ENCODE results near the gene SNX8. TPM values are rescaled to one million over a fixed set of nuclear protein-coding genes. Genes with fewer than 3 reads are reported as not detected.

Gene SNX8
- total and polyA plus RNA-seq, 2 of the 13 experiments (the other 11 are each of a cell fraction or from before 2014, with no cell fraction given), result 20.6 to 45.2 TPM

GRCh38 chr7:2231992-2232765 lies 82.1 kb downstream of the SNX8 start (continued):
- TF ChIP-seq, protein P1, sequence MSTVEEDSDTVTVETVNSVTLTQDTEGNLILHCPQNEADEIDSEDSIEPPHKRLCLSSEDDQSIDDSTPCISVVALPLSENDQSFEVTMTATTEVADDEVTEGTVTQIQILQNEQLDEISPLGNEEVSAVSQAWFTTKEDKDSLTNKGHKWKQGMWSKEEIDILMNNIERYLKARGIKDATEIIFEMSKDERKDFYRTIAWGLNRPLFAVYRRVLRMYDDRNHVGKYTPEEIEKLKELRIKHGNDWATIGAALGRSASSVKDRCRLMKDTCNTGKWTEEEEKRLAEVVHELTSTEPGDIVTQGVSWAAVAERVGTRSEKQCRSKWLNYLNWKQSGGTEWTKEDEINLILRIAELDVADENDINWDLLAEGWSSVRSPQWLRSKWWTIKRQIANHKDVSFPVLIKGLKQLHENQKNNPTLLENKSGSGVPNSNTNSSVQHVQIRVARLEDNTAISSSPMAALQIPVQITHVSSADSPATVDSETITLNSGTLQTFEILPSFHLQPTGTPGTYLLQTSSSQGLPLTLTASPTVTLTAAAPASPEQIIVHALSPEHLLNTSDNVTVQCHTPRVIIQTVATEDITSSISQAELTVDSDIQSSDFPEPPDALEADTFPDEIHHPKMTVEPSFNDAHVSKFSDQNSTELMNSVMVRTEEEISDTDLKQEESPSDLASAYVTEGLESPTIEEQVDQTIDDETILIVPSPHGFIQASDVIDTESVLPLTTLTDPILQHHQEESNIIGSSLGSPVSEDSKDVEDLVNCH (CRISPR knock-in tag; IDR thresholded peaks at IDR 0.05), result no peak
- TF ChIP-seq THAP11 (CRISPR knock-in tag; IDR thresholded peaks at IDR 0.05), result no peak
- TF ChIP-seq ZNF512 (CRISPR knock-in tag; IDR thresholded peaks at IDR 0.05), result no peak
- 0 out of 2 replicates have a peak, but pooled peaks have one; percentile 34 for TF ChIP-seq MAFG (CRISPR knock-in tag; IDR thresholded peaks at IDR 0.05)
- TF ChIP-seq MED13 (CRISPR knock-in tag; IDR thresholded peaks at IDR 0.05), result no peak
- no peak for TF ChIP-seq MXD4 (CRISPR knock-in tag; IDR thresholded peaks at IDR 0.05)
- TF ChIP-seq, protein P2, sequence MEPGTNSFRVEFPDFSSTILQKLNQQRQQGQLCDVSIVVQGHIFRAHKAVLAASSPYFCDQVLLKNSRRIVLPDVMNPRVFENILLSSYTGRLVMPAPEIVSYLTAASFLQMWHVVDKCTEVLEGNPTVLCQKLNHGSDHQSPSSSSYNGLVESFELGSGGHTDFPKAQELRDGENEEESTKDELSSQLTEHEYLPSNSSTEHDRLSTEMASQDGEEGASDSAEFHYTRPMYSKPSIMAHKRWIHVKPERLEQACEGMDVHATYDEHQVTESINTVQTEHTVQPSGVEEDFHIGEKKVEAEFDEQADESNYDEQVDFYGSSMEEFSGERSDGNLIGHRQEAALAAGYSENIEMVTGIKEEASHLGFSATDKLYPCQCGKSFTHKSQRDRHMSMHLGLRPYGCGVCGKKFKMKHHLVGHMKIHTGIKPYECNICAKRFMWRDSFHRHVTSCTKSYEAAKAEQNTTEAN (CRISPR knock-in tag; conservative IDR thresholded peaks at IDR 0.05), result no peak
- TF ChIP-seq ZNF891 (CRISPR knock-in tag; IDR thresholded peaks at IDR 0.05), result peak; percentile 46; the same call in 1 of the 2 replicates
- peak; percentile 16; the same call in 1 of the 2 replicates for TF ChIP-seq KDM5B (CRISPR knock-in tag; IDR thresholded peaks at IDR 0.05; ENCODE audit: borderline replicate concordance)
- TF ChIP-seq ZNF468 (CRISPR knock-in tag; IDR thresholded peaks at IDR 0.05), result no peak
- TF ChIP-seq MXI1 (IDR thresholded peaks at IDR 0.05; ENCODE audit: borderline replicate concordance, low read depth, low read length), result no peak
- TF ChIP-seq HNF4A (CRISPR knock-in tag; IDR thresholded peaks at IDR 0.05), result peak; percentile 38
- no peak for TF ChIP-seq PAF1 (CRISPR knock-in tag; IDR thresholded peaks at IDR 0.05)
- TF ChIP-seq MXD3 (CRISPR knock-in tag; IDR thresholded peaks at IDR 0.05), result peak; percentile 46; the same call in 1 of the 2 replicates
- TF ChIP-seq ZNF839 (CRISPR knock-in tag; IDR thresholded peaks at IDR 0.05; ENCODE audit: borderline replicate concordance), result 0 out of 2 replicates have a peak, but pooled peaks have one; percentile 35
- TF ChIP-seq, protein P3, sequence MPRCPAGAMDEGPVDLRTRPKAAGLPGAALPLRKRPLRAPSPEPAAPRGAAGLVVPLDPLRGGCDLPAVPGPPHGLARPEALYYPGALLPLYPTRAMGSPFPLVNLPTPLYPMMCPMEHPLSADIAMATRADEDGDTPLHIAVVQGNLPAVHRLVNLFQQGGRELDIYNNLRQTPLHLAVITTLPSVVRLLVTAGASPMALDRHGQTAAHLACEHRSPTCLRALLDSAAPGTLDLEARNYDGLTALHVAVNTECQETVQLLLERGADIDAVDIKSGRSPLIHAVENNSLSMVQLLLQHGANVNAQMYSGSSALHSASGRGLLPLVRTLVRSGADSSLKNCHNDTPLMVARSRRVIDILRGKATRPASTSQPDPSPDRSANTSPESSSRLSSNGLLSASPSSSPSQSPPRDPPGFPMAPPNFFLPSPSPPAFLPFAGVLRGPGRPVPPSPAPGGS (CRISPR knock-in tag; IDR thresholded peaks at IDR 0.05), result 0 out of 2 replicates have a peak, but pooled peaks have one; percentile 47
- TF ChIP-seq ZNF430 (CRISPR knock-in tag; IDR thresholded peaks at IDR 0.05), result peak; percentile 3; the same call in 1 of the 2 replicates
- no peak for TF ChIP-seq RARA (CRISPR knock-in tag; IDR thresholded peaks at IDR 0.05)
- no peak; the same call in 1 of the 2 replicates for TF ChIP-seq HDAC1 (CRISPR knock-in tag; IDR thresholded peaks at IDR 0.05)
- peak; percentile 23; the same call in 1 of the 2 replicates for TF ChIP-seq ZFY (CRISPR knock-in tag; IDR thresholded peaks at IDR 0.05)
- TF ChIP-seq SAP130 (CRISPR knock-in tag; IDR thresholded peaks at IDR 0.05; ENCODE audit: low read depth), result 0 out of 2 replicates have a peak, but pooled peaks have one; percentile 14
- TF ChIP-seq KDM1A (CRISPR knock-in tag; IDR thresholded peaks at IDR 0.05), result no peak
- TF ChIP-seq, protein P4, sequence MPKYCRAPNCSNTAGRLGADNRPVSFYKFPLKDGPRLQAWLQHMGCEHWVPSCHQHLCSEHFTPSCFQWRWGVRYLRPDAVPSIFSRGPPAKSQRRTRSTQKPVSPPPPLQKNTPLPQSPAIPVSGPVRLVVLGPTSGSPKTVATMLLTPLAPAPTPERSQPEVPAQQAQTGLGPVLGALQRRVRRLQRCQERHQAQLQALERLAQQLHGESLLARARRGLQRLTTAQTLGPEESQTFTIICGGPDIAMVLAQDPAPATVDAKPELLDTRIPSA (CRISPR knock-in tag; IDR thresholded peaks at IDR 0.05; ENCODE audit: borderline replicate concordance), result 0 out of 2 replicates have a peak, but pooled peaks have one; percentile 39

Measured in HepG2 (cell line).